DOHH2 (cell line): Measurements from ENCODE around the gene ADCY1.

Source experiments
- H3F3A ChIP-seq: fragments of 200-600 bp; sonication (generic), shearing (Covaris generic); 2 replicates; pipeline ENCODE4 v1.6.0; 2016; ENCODE audit warnings: antibody characterized with exemption, mild to moderate bottlenecking; ENCODE audit not compliant: control insufficient read depth, insufficient read depth
- H3K27ac ChIP-seq: fragments of 200-600 bp; sonication (generic); 2 replicates; pipeline ENCODE4 v1.5.1; 2014; ENCODE audit warnings: low read depth, mild to moderate bottlenecking, low read length, moderate library complexity
- H3K27me3 ChIP-seq: fragments of 200-600 bp; sonication (generic); 2 replicates; pipeline ENCODE4 v1.6.1; 2014; ENCODE audit warnings: mild to moderate bottlenecking, low read length, mixed read lengths; ENCODE audit not compliant: control insufficient read depth
- H3K36me3 ChIP-seq: fragments of 200-600 bp; sonication (generic); 2 replicates; pipeline ENCODE4 v1.6.1; 2014; ENCODE audit warnings: mild to moderate bottlenecking, low read length, moderate library complexity, mixed read lengths; ENCODE audit not compliant: control insufficient read depth
- H3K4me1 ChIP-seq: fragments of 200-600 bp; sonication (generic); 2 replicates; pipeline ENCODE4 v1.6.1; 2014; ENCODE audit warnings: mild to moderate bottlenecking, low read length, mixed read lengths; ENCODE audit not compliant: control insufficient read depth
- H3K4me2 ChIP-seq: fragments of 200-600 bp; sonication (generic); 2 replicates; pipeline ENCODE4 v1.6.0; 2014; ENCODE audit warnings: mild to moderate bottlenecking, low read length, moderate library complexity
- H3K4me3 ChIP-seq: fragments of 200-600 bp; sonication (generic); 2 replicates; pipeline ENCODE4 v1.5.1; 2014; ENCODE audit warnings: mild to moderate bottlenecking, low read length, mixed read lengths
- H3K79me2 ChIP-seq: fragments of 200-600 bp; sonication (generic); 2 replicates; pipeline ENCODE4 v1.6.1; 2014; ENCODE audit warnings: mild to moderate bottlenecking, low read length, mixed read lengths; ENCODE audit not compliant: control insufficient read depth
- H3K9me2 ChIP-seq: fragments of 200-600 bp; sonication (generic); replicated peaks from 2 replicates; pipeline ENCODE4 v1.6.1; 2014; ENCODE audit warnings: mild to moderate bottlenecking, low read length, mixed read lengths; ENCODE audit not compliant: control insufficient read depth
- H3K9me3 ChIP-seq: fragments of 200-600 bp; sonication (generic); 2 replicates; pipeline ENCODE4 v1.6.1; 2014; ENCODE audit warnings: antibody characterized with exemption, low read length, mixed read lengths; ENCODE audit not compliant: control insufficient read depth, insufficient read depth
- H4K20me1 ChIP-seq: fragments of 200-600 bp; sonication (generic); 2 replicates; pipeline ENCODE4 v1.6.0; 2014; ENCODE audit warnings: low read depth, mild to moderate bottlenecking, antibody characterized with exemption, low read length, moderate library complexity; ENCODE audit not compliant: control insufficient read depth, insufficient read depth
- EZH2phosphoT487 ChIP-seq: fragments of 200-600 bp; sonication (generic); IDR thresholded peaks from 2 replicates; pipeline ENCODE4 v1.6.1; 2017; ENCODE audit warnings: borderline replicate concordance, mild to moderate bottlenecking, antibody characterized with exemption, low read length, moderate library complexity, mixed read lengths
- TF ChIP-seq, protein P1 (sequence below): fragments of 200-600 bp; sonication (generic); IDR thresholded peaks from one replicate; pipeline ENCODE4 v1.5.1; 2014; ENCODE audit warnings: antibody characterized with exemption, mild to moderate bottlenecking, low read depth, low read length; ENCODE audit not compliant: poor library complexity, severe bottlenecking

Gene ADCY1

DNA sequence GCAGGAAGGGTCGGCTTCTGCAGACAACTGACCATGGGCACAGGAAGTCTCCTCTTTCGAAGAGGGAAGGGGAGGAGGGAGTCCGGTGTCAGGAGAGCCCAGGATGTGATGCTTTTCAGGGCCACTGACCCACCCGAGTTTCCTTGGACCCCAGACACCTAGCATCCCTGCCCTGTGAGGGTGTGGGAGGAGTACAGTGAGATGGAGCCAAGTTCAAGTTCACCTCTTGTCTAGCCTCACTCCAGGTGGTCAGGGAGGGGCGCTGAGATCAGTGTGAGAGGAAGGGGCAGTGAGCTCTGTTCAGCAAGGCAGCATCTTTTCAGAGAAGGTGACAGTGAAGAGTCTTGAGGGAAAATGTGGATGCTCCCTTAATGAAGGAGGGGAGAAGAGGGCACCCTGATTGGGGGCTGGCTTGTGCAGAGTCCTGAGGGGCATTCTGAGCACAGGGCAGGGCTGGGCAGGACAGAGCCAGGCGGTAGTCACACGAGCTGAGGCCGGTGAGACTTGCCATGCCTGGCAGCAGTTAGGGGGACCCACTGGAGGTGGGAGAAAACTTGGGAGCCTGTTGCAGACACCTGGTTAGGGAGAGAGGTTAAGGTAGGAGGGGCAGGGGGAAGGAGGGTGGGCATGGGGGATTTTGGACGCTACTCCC is 49.7 kb downstream of the ADCY1 start:
- Histone ChIP-seq H3F3A (no peaks in the 10 kb centered on the region), H3K9me2 (no peaks in the 10 kb centered on the region), H3K4me1 (no peaks in the 10 kb centered on the region), H3K9me3 (no peaks in the 10 kb centered on the region), H3K4me2 (no peak overlapping the region), H4K20me1 (no peaks in the 10 kb centered on the region), H3K4me3 (no peak overlapping the region), H3K36me3 (no peaks in the 10 kb centered on the region), H3K79me2 (no peaks in the 10 kb centered on the region), H3K27ac (no peak overlapping the region), H3K27me3 (no peaks in the 10 kb centered on the region)
- TF ChIP-seq EZH2phosphoT487 = no peak
- TF ChIP-seq, protein P1, sequence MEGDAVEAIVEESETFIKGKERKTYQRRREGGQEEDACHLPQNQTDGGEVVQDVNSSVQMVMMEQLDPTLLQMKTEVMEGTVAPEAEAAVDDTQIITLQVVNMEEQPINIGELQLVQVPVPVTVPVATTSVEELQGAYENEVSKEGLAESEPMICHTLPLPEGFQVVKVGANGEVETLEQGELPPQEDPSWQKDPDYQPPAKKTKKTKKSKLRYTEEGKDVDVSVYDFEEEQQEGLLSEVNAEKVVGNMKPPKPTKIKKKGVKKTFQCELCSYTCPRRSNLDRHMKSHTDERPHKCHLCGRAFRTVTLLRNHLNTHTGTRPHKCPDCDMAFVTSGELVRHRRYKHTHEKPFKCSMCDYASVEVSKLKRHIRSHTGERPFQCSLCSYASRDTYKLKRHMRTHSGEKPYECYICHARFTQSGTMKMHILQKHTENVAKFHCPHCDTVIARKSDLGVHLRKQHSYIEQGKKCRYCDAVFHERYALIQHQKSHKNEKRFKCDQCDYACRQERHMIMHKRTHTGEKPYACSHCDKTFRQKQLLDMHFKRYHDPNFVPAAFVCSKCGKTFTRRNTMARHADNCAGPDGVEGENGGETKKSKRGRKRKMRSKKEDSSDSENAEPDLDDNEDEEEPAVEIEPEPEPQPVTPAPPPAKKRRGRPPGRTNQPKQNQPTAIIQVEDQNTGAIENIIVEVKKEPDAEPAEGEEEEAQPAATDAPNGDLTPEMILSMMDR = no peak

DNA sequence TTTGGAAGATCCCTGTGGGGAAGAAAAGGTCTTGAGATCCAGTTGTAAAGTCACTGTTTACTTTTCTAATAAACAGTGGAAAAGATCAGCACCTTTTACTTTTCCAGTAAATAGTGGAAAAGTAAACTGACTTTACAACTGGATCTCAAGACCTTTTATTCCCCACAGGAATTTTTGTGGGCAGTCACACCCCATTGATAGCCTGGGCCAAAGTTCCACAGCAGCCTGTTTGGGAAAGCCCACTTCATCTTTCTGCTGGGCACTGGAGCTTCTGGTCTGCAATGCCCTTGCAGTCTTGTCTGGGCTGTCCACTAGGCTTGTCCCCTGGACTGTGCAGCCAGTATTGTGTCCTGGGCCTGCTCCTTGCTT is 50.2 kb downstream of the ADCY1 start:
- no peaks in the 10 kb centered on the region for H3K4me1 ChIP-seq
- no peak for TF ChIP-seq EZH2phosphoT487
- TF ChIP-seq, protein P1 = no peak
- no peak overlapping the region for H3K27ac ChIP-seq
- no peaks in the 10 kb centered on the region for H3F3A ChIP-seq
- H3K27me3 ChIP-seq = no peaks in the 10 kb centered on the region
- no peaks in the 10 kb centered on the region for H3K9me2 ChIP-seq
- no peak overlapping the region for H3K4me2 ChIP-seq
- no peaks in the 10 kb centered on the region for H3K9me3 ChIP-seq
- H4K20me1 ChIP-seq = no peaks in the 10 kb centered on the region
- H3K4me3 ChIP-seq = no peak overlapping the region
- H3K79me2 ChIP-seq = no peaks in the 10 kb centered on the region
- H3K36me3 ChIP-seq = no peaks in the 10 kb centered on the region

DNA sequence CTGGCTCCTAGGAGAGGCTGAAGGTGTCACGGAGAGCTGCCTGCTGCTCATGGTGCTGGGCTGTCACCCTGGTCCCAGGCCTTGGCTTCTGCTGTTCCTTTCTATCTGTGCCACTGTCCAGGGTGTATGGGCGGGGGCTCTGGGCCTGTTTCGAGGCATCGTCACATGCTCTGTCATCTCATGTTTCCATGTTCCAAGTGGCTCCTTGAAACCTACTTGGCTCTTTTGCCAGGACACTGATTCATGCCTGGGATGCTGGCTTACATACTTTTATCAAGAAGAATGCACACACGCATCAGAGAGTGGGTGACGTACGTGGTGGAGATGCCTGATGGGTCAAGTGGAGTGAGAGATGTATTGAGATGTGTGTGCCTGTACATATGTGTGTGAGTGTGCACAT is 50.9 kb downstream of the ADCY1 start:
- H3K4me2 ChIP-seq = no peak overlapping the region
- no peak overlapping the region for H3K4me3 ChIP-seq
- no peaks in the 10 kb centered on the region for H3K36me3 ChIP-seq
- H3K27ac ChIP-seq = no peak overlapping the region
- no peaks in the 10 kb centered on the region for H3F3A ChIP-seq
- H3K9me2 ChIP-seq = no peaks in the 10 kb centered on the region
- H3K9me3 ChIP-seq = no peaks in the 10 kb centered on the region
- no peaks in the 10 kb centered on the region for H3K27me3 ChIP-seq
- TF ChIP-seq, protein P1 = no peak
- no peak for TF ChIP-seq EZH2phosphoT487
- no peaks in the 10 kb centered on the region for H4K20me1 ChIP-seq
- no peaks in the 10 kb centered on the region for H3K4me1 ChIP-seq
- H3K79me2 ChIP-seq = no peaks in the 10 kb centered on the region
